GM19351 (cell line): ENCODE data around the gene ENO2.
"Not testable (repeated sequence)": the region's sequence is repeated elsewhere in the genome, so short reads cannot be mapped to it uniquely, and the experiment has no call there.

ENCODE experiments used
- ATAC-seq: cut with Tn5 transposase; IDR thresholded peaks from one replicate; pipeline ENCODE4 v1.9.1; 2021; ENCODE audit warnings: mild to moderate bottlenecking, moderate library complexity; ENCODE audit not compliant: unreplicated experiment

Gene ENO2

DNA sequence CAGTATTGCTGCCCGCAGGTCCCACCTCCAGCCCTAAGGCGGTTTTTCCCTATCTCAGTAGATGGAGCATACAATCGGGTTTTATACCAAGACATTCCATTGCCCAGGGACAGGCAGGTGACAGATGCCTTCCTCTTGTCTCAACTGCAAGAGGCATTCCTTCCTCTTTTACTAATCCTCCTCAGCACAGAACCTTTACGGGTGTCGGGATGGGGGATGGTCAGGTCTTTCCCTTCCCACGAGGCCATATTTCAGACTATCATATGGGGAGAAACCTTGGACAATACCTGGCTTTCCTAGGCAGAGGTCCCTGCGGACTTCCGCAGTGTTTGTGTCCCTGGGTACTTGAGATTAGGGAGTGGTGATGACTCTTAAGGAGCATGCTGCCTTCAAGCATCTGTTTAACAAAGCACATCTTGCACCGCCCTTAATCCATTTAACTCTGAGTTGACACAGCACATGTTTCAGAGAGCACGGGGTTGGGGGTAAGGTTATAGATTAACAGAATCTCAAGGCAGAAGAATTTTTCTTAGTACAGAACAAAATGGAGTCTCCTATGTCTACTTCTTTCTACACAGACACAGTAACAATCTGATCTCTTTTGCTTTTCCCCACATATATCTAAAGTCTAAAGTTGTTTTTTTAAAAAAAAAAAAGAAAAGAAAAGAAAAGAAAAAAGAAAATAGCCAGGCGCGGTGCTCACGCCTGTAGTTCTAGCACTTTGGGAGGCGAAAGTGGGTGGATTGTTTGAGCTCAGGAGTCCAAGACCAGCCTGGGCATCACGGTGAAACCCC is 28.0 kb upstream of the ENO2 start:
- not testable (repeated sequence) for ATAC-seq

DNA sequence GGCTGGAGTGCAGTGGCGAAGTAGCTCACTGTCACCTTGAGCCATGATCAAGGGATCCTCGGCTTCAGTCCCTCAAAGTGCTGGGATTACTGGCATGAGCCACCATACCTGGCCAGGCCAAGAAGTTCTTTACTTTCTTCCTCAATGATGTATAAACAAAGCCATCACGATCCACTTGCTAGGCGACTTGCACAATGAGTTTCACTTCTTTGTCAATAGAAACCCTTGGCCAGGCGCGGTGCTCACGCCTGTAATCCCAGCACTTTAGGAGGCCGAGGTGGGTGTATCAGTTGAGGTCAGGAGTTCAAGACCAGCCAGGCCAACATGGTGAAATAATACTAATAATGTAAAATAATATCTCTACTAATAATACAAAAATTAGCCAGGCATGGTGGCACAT is 26.9 kb upstream of the ENO2 start:
- ATAC-seq, result no peak

DNA sequence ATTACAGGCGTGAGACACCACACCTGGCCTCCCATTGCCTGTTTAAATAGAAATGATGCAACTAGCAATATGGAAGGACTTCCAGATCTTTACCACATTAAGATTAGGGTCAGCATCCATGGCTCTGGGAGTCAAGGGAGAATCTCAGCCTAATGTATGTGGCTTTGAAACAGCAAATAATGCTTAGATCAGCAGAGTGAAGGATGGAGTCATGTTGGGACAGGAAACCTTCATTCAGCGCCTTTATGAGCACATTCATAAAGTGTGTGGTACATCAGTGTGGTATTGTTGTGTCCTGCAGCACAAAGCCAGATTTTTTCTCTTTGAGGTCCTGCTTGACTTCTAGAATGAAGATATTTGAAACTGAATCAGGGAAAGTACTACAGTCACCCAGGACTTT is 26.0 kb upstream of the ENO2 start:
- no peak for ATAC-seq

DNA sequence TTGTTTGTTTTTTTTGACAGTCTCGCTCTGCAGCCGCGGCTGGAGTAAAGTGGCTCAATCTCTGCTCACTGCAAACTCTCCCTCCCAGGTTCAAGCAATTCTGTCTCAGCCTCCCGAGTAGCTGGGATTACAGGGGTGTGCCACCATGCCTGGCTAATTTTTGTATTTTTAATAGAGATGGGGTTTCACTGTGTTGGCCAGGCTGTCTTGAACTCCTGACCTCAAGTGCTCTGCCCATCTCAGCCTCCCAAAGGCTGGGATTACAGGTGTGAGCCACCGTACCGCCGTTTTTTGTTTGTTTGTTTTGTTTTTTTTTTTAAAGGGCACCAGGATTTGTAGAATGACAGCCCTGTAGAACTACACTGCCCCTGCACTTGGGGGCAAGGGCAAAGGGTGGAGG is 25.6 kb upstream of the ENO2 start:
- ATAC-seq, result not testable (repeated sequence)

DNA sequence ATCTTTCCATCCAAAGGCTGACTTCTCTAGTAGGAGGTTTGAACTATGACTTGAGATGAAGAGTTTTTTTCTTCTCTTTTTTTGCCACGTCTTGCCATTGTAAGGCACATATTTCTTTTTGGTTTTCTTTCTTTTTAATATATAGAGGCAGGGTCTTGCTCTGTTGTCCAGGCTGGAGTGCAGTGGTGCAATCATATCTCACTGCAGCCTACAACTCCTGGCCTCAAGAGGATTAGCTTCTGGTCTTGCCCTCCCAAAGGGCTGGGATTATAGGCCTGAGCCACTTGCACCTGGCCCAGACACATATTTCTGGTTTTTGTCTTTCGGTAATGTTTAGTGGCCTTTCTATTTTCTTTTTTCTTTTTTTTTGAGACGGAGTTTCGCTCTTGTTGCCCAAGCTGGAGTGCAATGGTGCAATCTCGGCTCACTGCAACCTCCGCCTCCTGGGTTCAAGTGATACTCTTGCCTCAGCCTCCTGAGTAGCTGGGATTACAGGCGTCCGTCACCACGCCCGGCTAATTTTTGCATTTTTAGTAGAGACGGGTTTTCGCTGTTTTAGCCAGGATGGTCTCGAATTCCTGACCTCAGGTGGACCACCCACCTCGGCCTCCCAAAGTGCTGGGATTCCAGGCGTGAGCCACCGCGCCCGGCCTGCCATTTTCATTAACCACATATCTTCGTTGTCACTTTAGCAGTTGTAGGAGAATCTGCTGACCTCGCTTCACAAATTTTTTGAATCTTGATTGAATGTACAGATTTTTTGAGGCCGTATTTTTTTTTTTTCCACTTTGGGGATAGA is 24.4 kb upstream of the ENO2 start:
- not testable (repeated sequence) for ATAC-seq

DNA sequence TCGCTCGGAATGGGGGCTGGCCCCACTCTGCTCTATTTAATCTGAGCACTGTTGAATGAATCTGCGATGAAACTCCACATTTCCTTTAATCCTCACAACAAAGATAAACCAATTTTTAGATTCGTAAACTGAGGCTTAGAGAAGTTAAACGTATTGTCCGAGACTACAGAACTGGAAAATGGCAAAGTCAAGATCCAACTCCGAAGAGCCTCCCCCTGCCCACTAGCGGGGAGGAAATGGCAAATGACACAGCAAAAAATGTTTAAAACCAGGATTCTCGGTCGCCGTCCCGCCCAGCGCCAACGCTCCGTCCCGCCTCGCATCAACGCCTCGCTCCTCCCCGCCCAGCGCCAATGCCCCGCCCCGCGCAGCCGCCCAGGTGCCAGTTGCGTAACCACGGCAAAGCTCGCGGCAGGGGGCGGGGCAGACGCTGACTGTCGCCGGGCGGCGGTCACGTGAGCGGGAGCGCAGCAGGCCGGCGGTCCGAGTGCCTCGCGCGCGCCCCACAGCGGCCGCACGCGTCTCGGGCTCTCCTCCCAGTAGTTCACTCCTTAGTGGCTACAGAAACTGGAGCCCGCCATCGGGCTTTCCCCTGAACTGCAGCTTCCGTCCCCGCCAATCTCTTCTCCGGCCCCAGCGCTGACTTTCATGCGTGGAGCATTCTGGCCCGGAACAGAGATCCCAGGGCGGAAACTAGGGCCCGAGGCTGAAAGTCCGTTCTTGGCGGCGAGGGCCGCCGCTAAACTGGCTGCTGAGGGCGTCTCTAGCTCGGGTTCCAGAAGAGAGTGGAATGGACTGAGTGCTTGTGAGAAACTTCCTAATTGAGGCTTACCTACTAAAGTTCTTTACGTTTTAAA is 23.4 kb upstream of the ENO2 start:
- ATAC-seq, result peak; percentile 92

DNA sequence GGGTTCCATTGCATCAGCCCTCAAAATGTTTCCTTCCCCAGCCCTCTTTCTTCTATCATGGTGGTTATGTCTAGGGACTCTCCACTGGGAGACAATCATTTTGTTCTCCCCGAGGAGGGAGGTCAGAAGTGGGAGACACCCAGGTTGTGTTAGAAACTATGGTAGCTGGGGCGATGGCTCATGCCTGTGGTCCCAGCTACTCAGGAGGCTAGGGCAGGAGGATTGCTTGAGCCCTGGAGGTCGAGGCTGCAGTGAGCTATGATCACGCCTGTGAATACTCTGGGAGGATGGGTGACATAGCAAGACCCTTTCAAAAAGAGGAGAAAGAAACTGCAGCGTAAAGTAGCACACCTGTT is 22.8 kb upstream of the ENO2 start:
- peak; percentile 4 for ATAC-seq

DNA sequence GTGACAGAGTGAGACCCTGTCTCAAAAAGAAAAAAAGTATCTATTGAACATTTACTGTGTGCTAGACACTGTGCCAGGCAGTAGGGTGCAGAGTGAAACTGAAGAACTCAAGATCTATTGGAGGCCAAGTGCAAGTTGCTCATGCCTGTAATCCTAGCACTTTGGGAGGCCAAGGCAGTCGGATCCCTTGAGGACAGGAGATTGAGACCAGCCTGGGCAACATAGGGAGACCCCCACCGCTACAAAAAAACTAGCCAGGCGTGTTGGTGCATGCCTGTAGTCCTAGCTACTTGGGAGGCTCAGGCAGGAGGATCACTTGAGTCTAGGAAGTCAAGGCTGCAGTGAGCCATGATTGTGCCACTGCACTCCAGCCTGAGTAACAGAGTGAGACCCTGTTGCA is 21.7 kb upstream of the ENO2 start:
- not testable (repeated sequence) for ATAC-seq

DNA sequence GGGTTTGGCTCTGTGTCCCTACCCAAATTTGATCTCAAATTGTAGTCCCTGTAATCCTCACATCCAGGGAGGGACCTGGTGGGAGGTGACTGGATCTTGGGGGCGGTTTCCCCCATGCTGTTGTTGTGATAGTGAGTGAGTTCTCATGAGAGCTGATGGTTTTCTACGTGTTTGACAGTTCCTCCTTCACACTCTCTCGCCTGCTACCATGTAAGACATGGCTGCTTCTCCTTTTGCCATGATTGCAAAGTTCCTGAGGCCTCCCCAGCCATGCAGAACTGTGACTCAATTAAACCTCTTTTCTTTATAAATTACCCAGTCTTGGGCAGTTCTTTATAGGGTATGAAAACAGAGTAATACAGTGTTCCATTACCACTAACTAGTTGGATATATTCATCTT is 20.1 kb upstream of the ENO2 start:
- ATAC-seq, result no peak

DNA sequence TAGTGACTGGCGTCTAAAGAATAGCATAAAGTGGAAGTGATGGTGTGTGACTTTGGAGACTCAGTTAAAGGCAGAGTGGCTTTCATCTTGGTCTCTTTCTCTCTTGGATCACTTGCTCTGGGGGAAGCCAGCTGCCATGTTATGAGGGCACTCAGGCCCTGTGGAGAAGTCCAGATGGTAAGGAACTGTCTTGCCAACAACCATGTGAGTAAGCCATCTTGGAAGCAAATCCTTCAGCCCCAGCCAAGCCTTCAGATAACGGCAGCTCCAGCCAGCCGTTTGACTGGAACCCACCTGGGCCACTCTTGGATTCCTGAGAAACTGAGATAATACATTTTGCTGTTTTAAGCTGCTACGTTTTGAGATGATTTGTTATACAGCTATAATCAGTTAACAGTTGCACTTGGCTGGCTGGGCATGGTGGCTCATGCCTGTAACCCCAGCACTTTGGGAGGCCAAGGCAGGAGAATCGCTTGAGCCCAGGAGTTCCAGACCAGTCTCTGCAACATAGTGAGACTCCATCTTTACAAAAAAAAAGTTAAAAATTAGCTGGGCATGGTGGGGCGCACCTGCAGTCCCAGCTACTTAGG is 17.4 kb upstream of the ENO2 start:
- ATAC-seq, result no peak

DNA sequence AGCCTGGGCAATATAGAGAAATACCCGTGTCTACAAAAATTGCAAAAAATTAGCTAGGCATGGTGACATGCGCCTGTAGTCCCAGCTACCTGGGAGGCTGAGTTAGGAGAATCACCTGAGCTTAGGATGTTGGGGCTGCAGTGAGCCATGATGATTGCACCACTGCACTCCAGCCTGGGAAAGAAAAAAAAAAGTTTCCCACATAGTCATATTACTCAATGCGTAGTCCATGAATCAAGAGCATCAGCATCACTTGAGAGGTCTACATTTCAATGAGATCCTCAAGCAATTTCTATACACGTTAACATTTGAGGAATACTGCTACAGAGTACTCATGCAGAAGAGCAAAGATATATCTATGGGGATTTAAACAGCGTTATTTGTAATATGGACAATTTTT is 15.0 kb upstream of the ENO2 start:
- ATAC-seq, result no peak

DNA sequence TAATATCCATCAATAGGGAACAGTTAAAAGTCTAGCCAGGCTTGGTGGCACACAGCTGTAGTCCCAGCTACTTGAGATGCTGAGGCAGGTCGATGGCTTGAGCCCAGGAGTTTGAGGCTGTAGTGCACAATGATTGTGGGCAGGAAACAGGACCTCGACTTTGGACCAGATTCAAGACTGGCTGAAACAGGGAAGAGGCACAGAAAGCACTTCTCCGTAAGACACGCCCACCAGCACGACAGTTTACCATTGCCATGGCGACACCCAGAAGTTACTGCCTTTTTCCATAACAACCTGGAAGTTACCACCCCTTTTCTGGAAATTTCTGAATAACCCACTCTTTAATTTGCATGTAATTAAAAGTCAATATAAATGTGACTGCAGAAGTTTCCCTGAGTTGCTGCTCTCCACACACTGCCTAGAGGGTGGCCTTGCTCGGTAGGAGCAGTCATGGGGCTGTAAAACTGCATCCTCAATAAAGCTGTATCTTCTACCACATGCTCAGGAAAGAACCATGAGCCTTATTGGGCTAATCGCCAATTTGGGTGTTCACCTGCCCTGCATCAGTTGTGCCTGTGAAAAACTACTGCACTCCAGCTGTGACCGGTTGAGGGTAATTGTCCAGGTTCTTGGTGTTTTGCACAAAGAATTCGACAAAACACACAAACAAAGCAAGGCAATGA is 14.4 kb upstream of the ENO2 start:
- ATAC-seq, result no peak

DNA sequence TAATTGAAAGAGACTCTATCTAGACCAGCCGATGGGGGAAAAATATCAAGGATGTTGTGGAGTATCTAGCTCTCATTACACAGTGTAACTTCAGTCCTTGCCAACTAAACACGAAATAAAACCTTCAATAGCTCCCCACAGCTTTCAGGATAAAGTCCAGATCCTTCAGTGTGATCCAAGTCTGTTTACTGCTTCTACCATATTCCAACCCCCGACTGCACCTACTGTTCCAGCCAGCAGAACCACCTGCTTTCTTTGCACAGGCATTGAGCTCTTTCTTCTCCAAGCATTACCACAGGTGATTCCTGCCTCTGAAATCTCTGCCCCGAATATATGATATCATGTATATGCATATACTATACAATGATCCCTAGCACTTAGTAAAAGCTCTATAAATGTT is 11.9 kb upstream of the ENO2 start:
- no peak for ATAC-seq

DNA sequence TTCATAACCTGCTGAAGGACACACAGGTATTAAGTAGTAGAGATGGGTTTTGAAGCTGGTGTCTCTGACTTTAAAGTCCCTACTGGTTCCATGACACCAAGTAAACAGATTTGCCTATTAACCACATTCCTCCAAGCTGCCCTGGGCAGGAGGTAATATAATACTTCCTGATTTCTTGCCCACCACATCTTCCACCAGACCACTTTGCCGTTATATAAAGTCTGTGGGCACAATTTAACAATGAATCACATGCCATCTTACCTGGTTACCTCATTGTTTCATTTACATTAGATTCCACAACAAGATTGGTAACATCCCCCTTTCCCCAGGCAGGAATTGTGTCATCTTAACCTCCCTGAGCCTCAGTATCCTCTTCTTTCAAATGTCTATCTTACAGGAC is 10.7 kb upstream of the ENO2 start:
- ATAC-seq, result no peak

DNA sequence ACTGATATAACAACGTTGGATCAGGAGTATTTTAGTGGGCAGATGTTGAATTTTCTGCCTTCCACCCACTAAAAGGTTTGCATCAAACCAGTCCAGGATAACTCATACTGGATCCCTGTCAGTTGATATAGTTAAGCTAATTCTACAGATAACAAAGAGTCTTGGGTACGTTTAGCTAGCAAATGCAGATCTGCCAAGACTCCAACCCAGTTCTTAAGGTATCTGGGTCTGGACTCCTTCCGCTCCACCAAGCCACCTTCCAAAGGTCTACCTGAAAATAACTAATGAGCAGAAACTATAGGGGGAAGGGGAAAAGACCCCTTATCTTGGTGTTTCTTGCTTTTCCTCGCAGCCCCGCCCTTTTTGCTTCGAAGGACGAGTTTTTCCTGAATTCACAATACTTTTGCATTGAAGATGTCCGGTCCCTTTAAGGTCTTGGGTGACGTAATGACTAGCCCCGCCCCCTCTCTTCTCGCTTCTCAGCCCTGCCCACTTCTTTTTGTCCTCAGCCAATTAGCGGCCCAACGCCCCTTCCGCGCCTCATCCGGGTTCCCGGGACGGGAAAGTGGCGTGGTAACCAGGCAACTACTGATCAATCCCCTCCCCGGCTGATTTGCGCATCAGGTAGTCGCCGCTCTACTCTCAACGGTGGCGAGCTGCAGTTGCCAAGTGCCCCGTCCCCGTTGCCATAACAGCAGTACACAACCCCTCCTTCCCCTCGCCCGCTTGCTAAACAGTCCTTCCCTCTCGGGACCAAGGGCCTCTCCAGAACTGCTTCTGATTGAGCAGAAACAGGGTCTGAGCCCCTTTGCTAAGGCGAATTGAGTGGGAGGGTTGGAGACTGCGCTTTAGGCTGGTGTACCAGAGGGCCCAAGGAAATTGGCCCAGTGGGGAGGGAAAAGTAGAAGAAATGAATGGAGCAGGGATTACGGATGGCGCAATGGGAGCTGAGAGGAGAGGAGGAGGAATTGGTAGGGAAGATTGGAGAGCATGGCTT is 9.8 kb upstream of the ENO2 start, which contains the start of gene LRRC23:
LRRC23 (plus strand) TSS at position 543 of the 997 bp plus-strand sequence. CDS start 812 bp downstream, outside the sequence.
- peak; percentile 97 for ATAC-seq

DNA sequence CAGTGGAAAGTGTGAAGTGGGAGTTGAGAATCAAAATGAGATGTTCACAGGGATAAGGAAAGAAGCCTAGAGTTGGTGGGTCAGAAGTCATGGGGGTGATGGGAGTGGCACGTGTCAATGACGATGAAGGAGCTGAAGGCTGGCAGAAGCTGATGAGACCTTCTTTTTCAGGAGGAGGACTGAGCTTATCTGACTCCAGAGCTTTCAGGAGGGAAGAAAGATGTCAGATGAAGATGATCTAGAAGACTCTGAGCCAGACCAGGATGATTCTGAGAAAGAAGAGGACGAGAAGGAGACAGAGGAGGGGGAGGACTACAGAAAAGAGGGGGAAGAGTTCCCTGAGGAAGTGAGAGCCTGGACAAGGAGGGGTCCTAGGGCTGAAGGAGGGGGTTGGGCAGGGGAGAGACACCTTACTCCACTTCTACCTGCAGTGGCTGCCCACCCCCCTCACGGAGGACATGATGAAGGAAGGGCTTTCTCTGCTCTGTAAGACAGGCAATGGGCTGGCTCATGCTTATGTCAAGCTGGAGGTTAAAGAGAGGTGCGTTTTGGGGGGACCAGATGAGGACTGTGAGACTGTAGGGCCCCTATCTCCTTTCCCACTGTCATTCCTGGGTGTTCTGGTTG is 8.9 kb upstream of the ENO2 start:
- ATAC-seq, result no peak

DNA sequence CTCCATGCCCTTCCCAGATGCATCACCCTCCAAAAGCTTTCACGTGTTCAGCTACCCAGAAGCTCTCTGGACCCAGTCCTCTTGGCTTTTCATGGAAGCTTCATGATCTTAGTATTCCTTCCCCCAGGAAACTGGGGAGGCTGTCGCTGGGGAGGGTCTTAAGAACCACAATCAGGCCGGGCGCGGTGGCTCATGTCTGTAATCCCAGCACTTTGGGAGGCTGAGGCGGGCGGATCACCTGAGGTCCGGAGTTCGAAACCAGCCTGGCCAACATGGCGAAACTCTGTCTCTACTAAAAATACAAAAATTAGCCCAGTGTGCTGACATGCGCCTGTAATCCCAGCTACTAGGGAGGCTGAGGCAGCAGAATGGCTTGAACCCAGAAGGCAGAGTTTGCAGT is 6.2 kb upstream of the ENO2 start:
- not testable (repeated sequence) for ATAC-seq

DNA sequence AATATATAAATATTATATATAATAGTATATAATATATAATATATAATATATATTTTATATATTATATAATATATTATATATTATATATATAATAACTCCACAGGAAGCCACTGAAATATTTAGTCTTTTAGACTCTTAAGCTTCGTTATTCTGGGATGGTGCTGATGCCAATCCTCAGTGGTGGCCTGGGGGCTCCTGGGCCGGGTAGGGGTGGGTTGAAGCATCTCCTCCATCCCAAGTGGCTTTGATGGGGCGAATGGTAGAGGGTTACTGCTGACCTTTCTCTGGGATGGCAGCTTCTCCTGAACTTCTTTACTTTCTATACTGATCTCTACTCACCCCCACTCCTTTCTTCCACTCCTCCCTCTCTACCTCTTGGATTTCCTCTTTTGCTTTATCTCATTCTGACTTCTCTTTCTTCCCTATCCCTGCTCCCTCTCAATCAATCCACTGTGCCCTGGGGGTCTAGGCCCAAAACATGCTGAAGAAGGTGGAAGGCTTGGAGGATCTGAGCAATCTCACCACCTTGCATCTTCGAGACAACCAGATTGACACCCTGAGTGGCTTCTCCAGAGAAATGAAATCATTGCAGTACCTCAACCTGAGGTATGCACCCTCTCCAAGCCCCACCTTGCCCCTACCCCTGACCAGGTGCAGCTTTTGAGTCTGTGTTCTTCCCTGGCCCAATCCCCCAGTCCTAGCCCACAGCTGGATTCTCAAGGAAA is 4.8 kb upstream of the ENO2 start:
- ATAC-seq, result no peak
